ENCODE data around the gene AP1S3.

Gene AP1S3

GRCh38 chr2:223758131-223758840 lies 79.1 kb downstream of the AP1S3 start:
- DNase-seq, result no peak

- DNase-seq, result no peak
These were observed 83.4 kb downstream of the AP1S3 start for GRCh38 chr2:223753940-223754339.

- DNase-seq, result no peak
These were observed 86.4 kb downstream of the AP1S3 start for GRCh38 chr2:223751012-223751411.

- DNase-seq, result no peak
These were observed 89.9 kb downstream of the AP1S3 start for GRCh38 chr2:223747392-223748042.

GRCh38 chr2:223746611-223747010 lies 90.8 kb downstream of the AP1S3 start:
- DNase-seq, result no peak

- no peak for DNase-seq
These were observed 92.8 kb downstream of the AP1S3 start for GRCh38 chr2:223744580-223744979.

GRCh38 chr2:223740679-223741078 lies 96.7 kb downstream of the AP1S3 start:
- no peak for DNase-seq

- DNase-seq, result no peak
These were observed 100.2 kb downstream of the AP1S3 start for GRCh38 chr2:223737207-223737606.

GRCh38 chr2:223736488-223736887 lies 100.9 kb downstream of the AP1S3 start:
- no peak for DNase-seq

GRCh38 chr2:223735659-223736244 lies 101.6 kb downstream of the AP1S3 start:
- DNase-seq, result no peak

GRCh38 chr2:223735035-223735640 lies 102.2 kb downstream of the AP1S3 start:
- no peak for DNase-seq

GRCh38 chr2:223734346-223734745 lies 103.0 kb downstream of the AP1S3 start:
- no peak for DNase-seq

- DNase-seq, result no peak
These were observed 105.0 kb downstream of the AP1S3 start for GRCh38 chr2:223732346-223732745.

GRCh38 chr2:223731503-223731902 lies 105.9 kb downstream of the AP1S3 start:
- no peak for DNase-seq

GRCh38 chr2:223729781-223730180 lies 107.6 kb downstream of the AP1S3 start:
- DNase-seq, result no peak

- DNase-seq, result peak; percentile 61
These were observed 109.8 kb downstream of the AP1S3 start for GRCh38 chr2:223727562-223727961.

- DNase-seq, result no peak
These were observed 111.1 kb downstream of the AP1S3 start for GRCh38 chr2:223725986-223726970.

- DNase-seq, result no peak
These were observed 111.9 kb downstream of the AP1S3 start for GRCh38 chr2:223725494-223725893.

- no peak for DNase-seq
These were observed 112.5 kb downstream of the AP1S3 start for GRCh38 chr2:223724861-223725260.

GRCh38 chr2:223723954-223724411 lies 113.4 kb downstream of the AP1S3 start:
- DNase-seq, result no peak

GRCh38 chr2:223722226-223722625 lies 115.2 kb downstream of the AP1S3 start:
- no peak for DNase-seq

GRCh38 chr2:223721746-223722145 lies 115.6 kb downstream of the AP1S3 start:
- no peak for DNase-seq

Data from activated CD4-positive, alpha-beta T cell treated with anti-CD3 and anti-CD28 coated beads, Interleukin-2, Interleukin-6, amounts not matched to agents 100 ng/mL and 50 ng/mL, durations not matched to agents 16 hours and 8 hours (primary cell).